Measurements from ENCODE around the gene PDZD2. TPM values are rescaled to one million over a fixed set of nuclear protein-coding genes. Genes with fewer than 3 reads are reported as not detected.
"Not testable (repeated sequence)": the region's sequence is repeated elsewhere in the genome, so short reads cannot be mapped to it uniquely, and the experiment has no call there.

Gene PDZD2
- polyA plus RNA-seq, 5 donors, result 13.6 to 22.4 (median 16.5) TPM

GRCh38 chr5:32038523-32038922 is 399.6 kb downstream of the PDZD2 start:
- no peak for DNase-seq

- not testable (repeated sequence) for DNase-seq
Measured at GRCh38 chr5:32039133-32039532, 400.2 kb downstream of the PDZD2 start.

- DNase-seq, result not testable (repeated sequence)
Measured at GRCh38 chr5:32039601-32040000, 400.7 kb downstream of the PDZD2 start.

GRCh38 chr5:32040181-32040695 is 401.3 kb downstream of the PDZD2 start:
- DNase-seq, result not testable (repeated sequence)

- DNase-seq, result no peak
Measured at GRCh38 chr5:32042551-32042961, 403.6 kb downstream of the PDZD2 start.

- no peak for DNase-seq
Measured at GRCh38 chr5:32043105-32043504, 404.2 kb downstream of the PDZD2 start.

GRCh38 chr5:32044434-32044833 is 405.5 kb downstream of the PDZD2 start:
- DNase-seq, result peak; percentile 79 to 81

- DNase-seq, result no peak
Measured at GRCh38 chr5:32044939-32045338, 406.0 kb downstream of the PDZD2 start.

GRCh38 chr5:32047056-32047455 is 408.1 kb downstream of the PDZD2 start:
- no peak for DNase-seq

GRCh38 chr5:32051796-32052195 is 412.9 kb downstream of the PDZD2 start:
- DNase-seq, result no peak

- DNase-seq, result no peak
Measured at GRCh38 chr5:32055891-32056866, 417.2 kb downstream of the PDZD2 start.

GRCh38 chr5:32057187-32058096 is 418.5 kb downstream of the PDZD2 start:
- DNase-seq, result no peak

- no peak for DNase-seq
Measured at GRCh38 chr5:32058101-32058500, 419.2 kb downstream of the PDZD2 start.

GRCh38 chr5:32058997-32059396 is 420.1 kb downstream of the PDZD2 start:
- DNase-seq, result no peak

- no peak for DNase-seq
Measured at GRCh38 chr5:32059761-32060530, 421.0 kb downstream of the PDZD2 start.

GRCh38 chr5:32061236-32061635 is 422.3 kb downstream of the PDZD2 start:
- no peak for DNase-seq

GRCh38 chr5:32066448-32066847 is 427.5 kb downstream of the PDZD2 start:
- DNase-seq, result no peak

GRCh38 chr5:32067774-32068470 is 429.0 kb downstream of the PDZD2 start:
- DNase-seq, result peak; percentile 41 to 45

- DNase-seq, result no peak
Measured at GRCh38 chr5:32068561-32068960, 429.6 kb downstream of the PDZD2 start.

- no peak for DNase-seq
Measured at GRCh38 chr5:32069396-32069795, 430.5 kb downstream of the PDZD2 start.
